ENCODE data around the gene LGR6.

LGR6 gene

DNA sequence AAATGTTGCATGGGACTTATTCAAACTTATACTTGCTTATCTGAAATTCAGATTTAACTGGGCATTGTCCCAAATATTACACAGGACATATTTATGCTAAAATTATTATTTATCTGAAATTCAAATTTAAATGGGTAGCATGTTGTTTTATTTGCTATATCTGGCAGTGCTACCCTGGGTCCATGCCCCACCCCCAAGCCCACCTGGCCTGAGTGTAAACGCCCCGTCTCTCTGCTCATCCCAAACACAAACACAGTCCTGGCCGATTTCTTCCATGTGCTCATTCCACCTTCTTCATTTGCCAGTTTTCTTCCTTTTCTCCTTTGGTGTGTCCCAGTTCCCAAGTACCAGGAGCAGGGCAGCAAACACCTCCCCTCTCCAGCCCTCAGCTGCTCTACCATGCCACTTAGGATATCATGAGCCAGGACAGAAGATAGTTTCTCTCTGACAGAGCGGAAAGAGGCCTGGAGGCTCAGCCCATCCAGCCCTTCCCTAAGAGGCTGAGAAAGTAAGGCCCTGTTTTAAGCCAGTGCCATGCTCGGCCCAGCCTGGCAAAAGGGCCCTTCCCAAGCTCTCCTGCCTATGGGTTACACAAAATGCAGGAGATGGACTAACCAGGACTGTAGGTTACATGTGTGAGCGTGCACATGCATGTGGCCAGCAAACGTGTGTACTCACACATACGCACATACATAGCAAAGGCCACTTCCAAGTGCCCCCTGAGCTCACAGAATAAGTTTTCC is 78.7 kb downstream of the LGR6 start:
- Mint-ChIP-seq H3K27me3 (ENCODE audit: low read depth) (peaks cover 8% of the 10 kb centered on the region), H3K27ac (no peak overlapping the region), H3K9me3 (no peaks in the 10 kb centered on the region), H3K4me3 (no peak overlapping the region), H3K36me3 (ENCODE audit: low read depth) (no peaks in the 10 kb centered on the region), H3K4me1 (ENCODE audit: low read depth) (peaks cover 3% of the 10 kb centered on the region)

DNA sequence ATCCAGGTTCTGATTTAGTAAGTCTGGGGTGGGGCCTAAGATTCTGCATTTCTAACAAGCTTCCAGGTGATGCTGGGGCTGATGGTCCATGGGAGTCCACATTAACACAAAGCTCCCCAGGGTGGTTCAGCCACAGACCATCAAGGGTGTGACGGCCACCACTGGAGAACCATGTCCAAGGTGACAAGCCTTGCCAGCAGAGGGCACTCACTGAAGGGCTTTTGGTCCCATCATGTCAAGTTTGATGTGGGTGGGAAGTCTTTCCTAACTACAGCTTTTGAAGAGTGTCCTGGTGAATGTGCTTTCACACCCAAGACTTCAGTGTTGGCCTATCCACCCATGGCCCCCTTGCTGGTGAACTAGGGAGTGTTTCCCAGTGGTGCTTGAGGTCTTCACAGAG is 81.0 kb downstream of the LGR6 start:
- peaks cover 16% of the 10 kb centered on the region for H3K27me3 Mint-ChIP-seq (ENCODE audit: low read depth)
- H3K9me3 Mint-ChIP-seq: no peaks in the 10 kb centered on the region
- no peak overlapping the region for H3K27ac Mint-ChIP-seq

GRCh38 chr1:202275061-202275770 is 81.6 kb downstream of the LGR6 start:
- H3K4me3 Mint-ChIP-seq: no peak overlapping the region
- H3K36me3 Mint-ChIP-seq (ENCODE audit: low read depth): no peaks in the 10 kb centered on the region
- no peak overlapping the region for H3K27ac Mint-ChIP-seq
- H3K27me3 Mint-ChIP-seq (ENCODE audit: low read depth): peaks cover 18% of the 10 kb centered on the region
- no peaks in the 10 kb centered on the region for H3K9me3 Mint-ChIP-seq
- H3K4me1 Mint-ChIP-seq (ENCODE audit: low read depth): peaks cover 3% of the 10 kb centered on the region

More for the DNA sequence above, 81.0 kb downstream of the LGR6 start:
- peaks cover 3% of the 10 kb centered on the region for H3K4me1 Mint-ChIP-seq (ENCODE audit: low read depth)
- H3K4me3 Mint-ChIP-seq: no peak overlapping the region
- no peaks in the 10 kb centered on the region for H3K36me3 Mint-ChIP-seq (ENCODE audit: low read depth)

- no peak overlapping the region for H3K4me3 Mint-ChIP-seq
- no peaks in the 10 kb centered on the region for H3K9me3 Mint-ChIP-seq
- H3K4me1 Mint-ChIP-seq (ENCODE audit: low read depth): peaks cover 3% of the 10 kb centered on the region
- H3K27me3 Mint-ChIP-seq (ENCODE audit: low read depth): peaks cover 15% of the 10 kb centered on the region
- H3K36me3 Mint-ChIP-seq (ENCODE audit: low read depth): no peaks in the 10 kb centered on the region
- H3K27ac Mint-ChIP-seq: no peak overlapping the region
Observed at GRCh38 chr1:202276081-202276715, 82.6 kb downstream of the LGR6 start.

GRCh38 chr1:202276920-202277319 is 83.3 kb downstream of the LGR6 start:
- Mint-ChIP-seq H3K9me3 (no peaks in the 10 kb centered on the region), H3K4me3 (no peak overlapping the region), H3K36me3 (ENCODE audit: low read depth) (no peaks in the 10 kb centered on the region), H3K4me1 (ENCODE audit: low read depth) (peaks cover 3% of the 10 kb centered on the region), H3K27ac (no peak overlapping the region), H3K27me3 (ENCODE audit: low read depth) (peaks cover 15% of the 10 kb centered on the region)

DNA sequence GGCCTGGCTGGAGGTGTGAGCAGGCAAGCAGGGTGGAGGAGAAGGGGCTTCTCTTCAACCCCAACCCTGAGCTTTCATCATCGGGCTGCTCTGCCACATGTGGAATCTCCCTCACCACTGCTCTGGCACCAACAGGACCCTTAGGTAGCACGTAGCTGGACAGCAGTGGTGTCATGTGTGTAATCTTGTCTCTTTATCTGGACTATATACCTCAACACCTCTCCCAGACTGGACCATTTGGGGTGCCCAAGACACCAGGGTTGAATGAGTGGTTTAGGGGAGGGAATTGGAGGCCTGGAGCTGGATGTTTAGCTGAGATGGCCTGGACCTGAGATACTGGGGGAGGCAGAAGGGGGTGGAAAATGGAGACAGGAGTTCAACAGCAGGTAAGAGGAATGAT is 85.2 kb downstream of the LGR6 start:
- Mint-ChIP-seq H3K36me3 (ENCODE audit: low read depth) (no peaks in the 10 kb centered on the region), H3K4me1 (ENCODE audit: low read depth) (peaks cover 7% of the 10 kb centered on the region), H3K27me3 (ENCODE audit: low read depth) (peaks cover 22% of the 10 kb centered on the region), H3K27ac (no peak overlapping the region), H3K9me3 (no peaks in the 10 kb centered on the region), H3K4me3 (no peak overlapping the region)

DNA sequence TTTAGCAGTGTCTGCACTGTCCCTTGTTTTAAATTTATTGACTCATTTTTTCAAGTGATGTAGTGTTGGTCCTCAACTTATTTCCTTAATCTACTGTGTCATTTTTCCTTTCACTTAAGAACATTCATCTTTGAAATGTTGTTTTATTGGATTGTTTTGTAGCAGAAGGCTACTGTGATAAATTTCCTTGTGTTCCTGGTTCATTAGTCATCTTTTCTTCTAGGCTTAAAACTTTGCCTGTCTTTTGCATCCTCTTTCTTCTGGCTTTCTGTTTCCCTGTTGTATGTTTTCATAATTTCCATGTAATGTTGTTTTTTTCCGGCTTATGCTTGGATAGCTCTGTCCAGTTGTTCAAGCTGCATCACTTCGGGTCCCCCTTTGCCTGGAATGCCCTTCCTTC is 86.2 kb downstream of the LGR6 start:
- H3K36me3 Mint-ChIP-seq (ENCODE audit: low read depth): no peaks in the 10 kb centered on the region
- peaks cover 5% of the 10 kb centered on the region for H3K4me1 Mint-ChIP-seq (ENCODE audit: low read depth)
- H3K27me3 Mint-ChIP-seq (ENCODE audit: low read depth): peaks cover 31% of the 10 kb centered on the region
- no peaks in the 10 kb centered on the region for H3K9me3 Mint-ChIP-seq
- no peak overlapping the region for H3K27ac Mint-ChIP-seq
- H3K4me3 Mint-ChIP-seq: no peak overlapping the region

GRCh38 chr1:202280595-202280994 is 87.0 kb downstream of the LGR6 start:
- Mint-ChIP-seq H3K27me3 (ENCODE audit: low read depth) (peaks cover 31% of the 10 kb centered on the region), H3K4me1 (ENCODE audit: low read depth) (peaks cover 5% of the 10 kb centered on the region), H3K27ac (no peak overlapping the region), H3K4me3 (no peak overlapping the region), H3K9me3 (no peaks in the 10 kb centered on the region), H3K36me3 (ENCODE audit: low read depth) (no peaks in the 10 kb centered on the region)

- peaks cover 5% of the 10 kb centered on the region for H3K4me1 Mint-ChIP-seq (ENCODE audit: low read depth)
- no peak overlapping the region for H3K4me3 Mint-ChIP-seq
- no peaks in the 10 kb centered on the region for H3K36me3 Mint-ChIP-seq (ENCODE audit: low read depth)
- no peaks in the 10 kb centered on the region for H3K9me3 Mint-ChIP-seq
- no peak overlapping the region for H3K27ac Mint-ChIP-seq
- H3K27me3 Mint-ChIP-seq (ENCODE audit: low read depth): peaks cover 31% of the 10 kb centered on the region
Observed at GRCh38 chr1:202281316-202282024, 87.9 kb downstream of the LGR6 start.

DNA sequence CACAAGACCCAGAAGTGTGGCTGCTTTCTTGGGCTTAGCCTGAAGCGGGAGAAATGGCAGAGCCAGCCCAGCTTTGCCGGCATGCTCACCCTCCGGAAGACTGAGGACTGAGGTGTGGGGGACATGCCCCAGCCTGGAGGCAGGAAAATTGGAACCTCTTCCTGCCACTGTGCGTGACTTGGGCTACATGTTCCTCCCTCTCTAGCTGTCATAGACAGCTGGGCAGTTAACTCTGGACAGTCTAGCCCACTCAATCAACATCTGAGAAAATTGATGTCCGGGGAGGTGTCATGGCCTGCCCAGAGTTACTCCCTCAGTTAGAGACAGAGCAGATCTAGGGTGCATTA is 88.4 kb downstream of the LGR6 start:
- no peak overlapping the region for H3K4me3 Mint-ChIP-seq
- H3K9me3 Mint-ChIP-seq: no peaks in the 10 kb centered on the region
- H3K4me1 Mint-ChIP-seq (ENCODE audit: low read depth): peaks cover 5% of the 10 kb centered on the region
- H3K36me3 Mint-ChIP-seq (ENCODE audit: low read depth): no peaks in the 10 kb centered on the region
- H3K27ac Mint-ChIP-seq: no peak overlapping the region
- H3K27me3 Mint-ChIP-seq (ENCODE audit: low read depth): peaks cover 31% of the 10 kb centered on the region

DNA sequence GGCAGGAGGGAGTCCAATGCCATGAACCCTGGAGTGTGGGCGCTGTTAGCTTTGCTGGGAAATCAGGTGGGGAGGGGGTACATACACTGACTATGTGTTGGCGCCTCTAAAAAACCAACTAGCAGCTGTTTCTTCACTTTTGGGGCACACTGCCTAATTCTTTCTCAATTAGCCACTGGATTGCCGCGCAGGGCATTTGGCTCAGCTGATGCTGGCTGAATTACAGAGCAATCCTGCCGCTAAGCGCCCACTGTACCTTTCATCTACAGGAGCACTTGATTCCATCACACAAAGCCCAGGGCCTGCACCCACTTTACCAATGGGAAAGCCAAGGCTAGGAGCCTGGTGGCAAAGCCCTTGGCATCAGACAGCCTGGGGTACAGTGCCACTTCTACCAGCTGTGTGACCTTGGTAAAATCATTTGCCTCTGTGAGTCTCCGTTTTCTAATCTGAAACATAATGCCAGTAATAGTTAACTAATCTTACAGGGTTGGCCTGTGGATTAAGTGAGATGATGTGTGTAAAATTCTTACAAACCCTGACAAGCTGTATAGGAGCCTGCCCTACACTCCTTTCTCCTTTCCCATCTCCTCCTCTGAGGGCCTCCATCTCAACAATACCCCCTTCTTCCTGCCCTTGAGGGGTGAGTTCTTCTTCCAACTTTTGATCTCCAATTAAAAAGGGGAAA is 89.1 kb downstream of the LGR6 start:
- Mint-ChIP-seq H3K27ac (no peak overlapping the region), H3K36me3 (ENCODE audit: low read depth) (no peaks in the 10 kb centered on the region), H3K4me1 (ENCODE audit: low read depth) (peaks cover 5% of the 10 kb centered on the region), H3K27me3 (ENCODE audit: low read depth) (peaks cover 36% of the 10 kb centered on the region), H3K9me3 (no peaks in the 10 kb centered on the region), H3K4me3 (no peak overlapping the region)

GRCh38 chr1:202283379-202283844 is 89.8 kb downstream of the LGR6 start:
- no peak overlapping the region for H3K27ac Mint-ChIP-seq
- H3K4me1 Mint-ChIP-seq (ENCODE audit: low read depth): peaks cover 5% of the 10 kb centered on the region
- no peaks in the 10 kb centered on the region for H3K36me3 Mint-ChIP-seq (ENCODE audit: low read depth)
- peaks cover 43% of the 10 kb centered on the region for H3K27me3 Mint-ChIP-seq (ENCODE audit: low read depth)
- no peak overlapping the region for H3K4me3 Mint-ChIP-seq
- no peaks in the 10 kb centered on the region for H3K9me3 Mint-ChIP-seq

DNA sequence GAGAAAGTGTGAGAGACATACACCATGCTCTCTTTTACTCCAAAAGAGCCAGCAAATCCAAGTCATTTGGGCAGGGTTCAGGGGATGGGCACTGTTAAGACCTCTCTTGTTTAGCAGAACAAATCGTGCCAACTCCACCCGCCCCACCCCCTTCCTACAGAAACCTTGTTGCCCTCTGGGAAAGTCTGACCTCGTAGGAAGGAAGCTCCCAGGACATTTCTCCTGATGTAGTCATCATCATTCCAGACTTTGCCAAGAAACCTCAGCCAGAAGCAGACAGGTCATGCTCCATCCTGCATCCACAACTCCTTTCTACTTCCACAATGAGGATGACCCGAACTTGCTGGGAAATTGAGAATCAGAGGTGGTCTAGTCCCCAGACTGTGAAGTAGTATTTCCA is 90.4 kb downstream of the LGR6 start:
- Mint-ChIP-seq H3K9me3 (no peaks in the 10 kb centered on the region), H3K4me1 (ENCODE audit: low read depth) (peaks cover 5% of the 10 kb centered on the region), H3K36me3 (ENCODE audit: low read depth) (no peaks in the 10 kb centered on the region), H3K27me3 (ENCODE audit: low read depth) (peaks cover 41% of the 10 kb centered on the region), H3K27ac (no peak overlapping the region), H3K4me3 (no peak overlapping the region)

DNA sequence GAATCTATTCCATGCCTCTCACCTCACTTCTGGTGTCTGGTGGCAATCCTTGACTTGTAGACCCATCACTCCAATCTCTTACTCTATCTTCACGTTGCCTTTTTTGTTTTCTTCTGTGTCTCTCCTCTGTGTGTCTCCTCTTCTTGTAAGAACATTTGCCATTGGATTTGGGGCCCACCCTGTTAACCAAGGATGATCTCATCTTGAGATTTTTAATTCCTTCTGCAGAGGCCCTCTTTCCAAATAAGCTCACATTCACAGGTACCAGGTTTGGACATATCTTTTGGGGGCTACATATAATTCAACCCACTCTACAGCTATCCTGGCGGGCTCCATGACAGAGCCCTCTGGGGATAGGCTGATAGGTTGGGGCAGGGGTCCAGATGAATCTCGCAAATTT is 92.3 kb downstream of the LGR6 start:
- Mint-ChIP-seq H3K27me3 (ENCODE audit: low read depth) (peaks cover 39% of the 10 kb centered on the region), H3K27ac (no peak overlapping the region), H3K4me1 (ENCODE audit: low read depth) (peaks cover 5% of the 10 kb centered on the region), H3K9me3 (no peaks in the 10 kb centered on the region), H3K36me3 (ENCODE audit: low read depth) (no peaks in the 10 kb centered on the region), H3K4me3 (no peak overlapping the region)

All from T-helper 1 cell treated with Interleukin-12 subunit alpha and Interleukin-12 subunit beta and Interleukin-4 antibody, amounts not matched to agents 30 μg/mL and 1 μg/mL, for 36 hours (primary cell).